ENCODE data around the gene FAHD2A.
"Not testable (repeated sequence)": the region's sequence is repeated elsewhere in the genome, so short reads cannot be mapped to it uniquely, and the experiment has no call there.

Gene FAHD2A

DNA sequence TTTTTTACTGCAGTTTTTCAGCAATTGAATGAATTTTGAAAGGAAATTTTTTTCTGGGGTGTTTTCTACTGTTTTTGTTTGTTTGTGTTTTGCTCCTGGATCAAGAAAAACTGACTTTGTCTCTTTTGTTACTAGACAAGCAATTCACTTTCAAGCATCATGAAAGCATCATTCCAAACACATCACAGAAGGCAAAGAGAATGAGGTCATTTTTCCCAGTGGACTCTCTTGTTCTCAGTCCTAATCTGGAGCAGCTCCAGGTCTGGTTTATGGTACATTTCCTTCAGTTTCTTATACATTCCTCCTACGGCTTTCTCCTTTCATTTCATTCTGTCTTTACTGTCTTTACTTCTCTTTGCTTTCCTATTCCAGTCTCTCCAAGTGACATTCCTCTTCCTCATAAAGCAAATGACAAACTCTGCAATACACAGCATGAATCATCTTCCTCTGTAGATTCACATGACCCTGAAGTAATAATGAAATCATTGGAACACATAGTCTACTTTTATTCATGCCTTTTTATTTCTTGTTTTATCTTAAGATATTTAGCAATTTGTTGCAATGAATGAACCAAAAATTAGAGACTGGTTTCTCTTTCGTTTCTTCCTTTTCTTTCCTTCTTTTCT, 40.1 kb downstream of the FAHD2A start:
- DNase-seq, result not testable (repeated sequence)

GRCh38 chr2:95445317-95445716, 42.8 kb downstream of the FAHD2A start:
- not testable (repeated sequence) for DNase-seq

GRCh38 chr2:95463292-95463691, 60.8 kb downstream of the FAHD2A start:
- DNase-seq, result not testable (repeated sequence)
